Kidney capillary endothelial cell (primary cell): ENCODE results near the gene FAM25C.
"Not testable (repeated sequence)": the region's sequence is repeated elsewhere in the genome, so short reads cannot be mapped to it uniquely, and the experiment has no call there.

Experiments
- DNase-seq: peaks from one replicate; pipeline ENCODE4 v3.0.0-alpha.2; 2018; ENCODE audit warnings: low spot score

The FAM25C gene

DNA sequence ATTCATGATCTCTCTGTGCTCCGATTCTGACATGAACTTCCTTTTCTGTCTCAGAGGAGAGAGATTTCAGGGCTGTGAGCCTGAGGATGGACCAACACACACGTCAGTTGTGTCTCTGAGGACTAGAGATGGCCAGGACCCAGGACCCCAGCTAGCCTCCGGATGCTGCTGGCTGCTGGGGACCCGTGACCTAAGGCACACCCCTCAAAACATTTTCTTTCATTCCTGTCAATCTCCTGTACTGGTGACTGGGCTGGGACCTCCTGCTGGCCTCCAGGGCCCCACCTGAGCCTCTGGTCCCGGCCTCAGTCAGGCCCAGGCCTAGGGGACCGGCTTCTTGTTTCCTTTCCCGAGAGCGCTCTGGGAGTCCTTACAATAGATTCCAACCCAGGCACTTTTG is 42.4 kb downstream of the FAM25C start:
- not testable (repeated sequence) for DNase-seq

DNA sequence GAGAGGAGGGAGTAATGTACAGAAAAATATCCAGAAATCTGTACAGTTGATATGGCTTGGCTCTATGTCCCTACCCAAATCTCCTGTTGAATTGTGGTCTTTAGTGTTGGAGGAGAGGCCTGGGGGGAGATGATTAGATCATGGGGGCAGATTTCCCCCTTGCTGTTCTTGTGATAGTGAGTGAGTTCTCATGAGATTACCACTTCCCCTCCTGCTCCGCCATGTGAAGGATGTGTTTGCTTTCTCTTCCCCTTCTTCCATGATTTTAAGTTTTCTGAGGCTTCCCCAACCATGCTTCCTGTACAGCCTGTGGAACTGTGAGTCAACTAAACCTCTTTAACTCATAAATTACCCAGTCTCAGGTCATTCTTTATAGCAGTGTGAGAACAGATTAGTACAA is 52.2 kb downstream of the FAM25C start:
- not testable (repeated sequence) for DNase-seq
